SU-DHL-6 (cell line): ENCODE measurements around the gene CYP4F12.
"Not testable (repeated sequence)": the region's sequence is repeated elsewhere in the genome, so short reads cannot be mapped to it uniquely, and the experiment has no call there.

Experiments used
- H2AFZ ChIP-seq: fragments of 200-600 bp; sonication (generic); 2 replicates; pipeline ENCODE4 v1.6.1; 2014; ENCODE audit warnings: low read depth, mild to moderate bottlenecking, moderate library complexity, mixed read lengths, antibody characterized with exemption, low read length; ENCODE audit not compliant: severe bottlenecking
- H3F3A ChIP-seq: fragments of 200-600 bp; shearing (Covaris generic); 2 replicates; pipeline ENCODE4 v1.6.0; 2016; ENCODE audit warnings: antibody characterized with exemption, mild to moderate bottlenecking; ENCODE audit not compliant: insufficient read depth
- H3K27ac ChIP-seq: fragments of 200-600 bp; sonication (generic); 2 replicates; pipeline ENCODE4 v1.5.1; 2016; ENCODE audit warnings: low read depth, mild to moderate bottlenecking, low read length, moderate library complexity, mixed read lengths
- H3K27me3 ChIP-seq: fragments of 200-600 bp; sonication (generic), shearing (Covaris generic); 2 replicates; pipeline ENCODE4 v1.6.0; 2014; ENCODE audit warnings: mild to moderate bottlenecking, low read length
- H3K36me3 ChIP-seq: fragments of 200-600 bp; sonication (generic); 2 replicates; pipeline ENCODE4 v1.6.1; 2014; ENCODE audit warnings: mild to moderate bottlenecking, low read length, mixed read lengths
- H3K4me2 ChIP-seq: fragments of 300-600, 200-600 bp; shearing (Covaris generic), sonication (generic); 2 replicates; pipeline ENCODE4 v1.6.0; 2014; ENCODE audit warnings: low read length, low read depth, mild to moderate bottlenecking; ENCODE audit not compliant: poor library complexity, severe bottlenecking
- H3K4me3 ChIP-seq: fragments of 200-600 bp; sonication (generic); 2 replicates; pipeline ENCODE4 v1.5.1; 2014; ENCODE audit warnings: antibody characterized with exemption, low read length, mild to moderate bottlenecking, mixed read lengths; ENCODE audit not compliant: insufficient read depth, poor library complexity, severe bottlenecking
- H3K79me2 ChIP-seq: fragments of 200-600 bp; sonication (generic); 2 replicates; pipeline ENCODE4 v1.6.1; 2014; ENCODE audit warnings: mild to moderate bottlenecking, low read length, moderate library complexity; ENCODE audit not compliant: insufficient read depth
- H3K9ac ChIP-seq: fragments of 200-600 bp; sonication (generic); 2 replicates; pipeline ENCODE4 v1.7.0; 2014; ENCODE audit warnings: mild to moderate bottlenecking, low read length
- H3K9me2 ChIP-seq: fragments of 200-600 bp; sonication (generic); replicated peaks from 2 replicates; pipeline ENCODE4 v1.6.1; 2014; ENCODE audit warnings: low read length; ENCODE audit not compliant: insufficient read depth
- H3K9me3 ChIP-seq: fragments of 200-600 bp; sonication (generic); 2 replicates; pipeline ENCODE4 v1.6.1; 2014; ENCODE audit warnings: low read length, mixed read lengths; ENCODE audit not compliant: insufficient read depth
- H4K20me1 ChIP-seq: fragments of 200-600 bp; sonication (generic); 2 replicates; pipeline ENCODE4 v1.6.1; 2014; ENCODE audit warnings: low read depth, mild to moderate bottlenecking, antibody characterized with exemption, low read length, moderate library complexity, mixed read lengths
- CTCF ChIP-seq: fragments of 200-600 bp; sonication (generic); IDR thresholded peaks from one replicate; pipeline ENCODE4 v1.5.1; 2017; ENCODE audit warnings: antibody characterized with exemption, mild to moderate bottlenecking, low read length, moderate library complexity; ENCODE audit not compliant: insufficient read depth, poor library complexity, severe bottlenecking
- EZH2phosphoT487 ChIP-seq: fragments of 200-600 bp; sonication (generic), shearing (Covaris generic); conservative IDR thresholded peaks from 2 replicates; pipeline ENCODE4 v1.6.1; 2018; ENCODE audit warnings: mild to moderate bottlenecking, antibody characterized with exemption, low read length, moderate library complexity, mixed read lengths

CYP4F12 gene

DNA sequence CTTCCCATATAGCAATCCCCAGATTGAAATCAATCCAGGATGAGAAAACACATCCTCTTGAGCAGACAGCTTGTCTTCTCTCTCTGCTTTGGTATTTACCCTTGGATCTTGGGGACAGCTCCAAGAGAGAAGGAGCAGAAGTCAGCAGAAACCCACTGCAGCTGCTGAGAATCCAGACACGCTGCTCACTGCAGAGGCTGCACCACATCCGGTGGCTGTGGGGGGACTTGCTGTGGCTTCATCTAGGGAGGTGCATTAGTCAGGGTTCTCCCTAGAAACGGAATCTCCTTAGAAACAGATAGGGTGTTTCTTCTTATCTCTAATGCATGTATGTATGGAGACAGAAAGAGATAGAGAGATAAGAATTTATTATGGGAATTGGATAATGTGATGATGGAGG is 2.7 kb downstream of the CYP4F12 start:
- H3K79me2 ChIP-seq = no peaks in the 10 kb centered on the region
- no peak overlapping the region for H3K9ac ChIP-seq
- H2AFZ ChIP-seq = no peak overlapping the region
- H3K9me3 ChIP-seq = no peaks in the 10 kb centered on the region
- H3K4me3 ChIP-seq = no peak overlapping the region
- TF ChIP-seq EZH2phosphoT487 (no peak), CTCF (no peak)
- H3K4me2 ChIP-seq = no peak overlapping the region
- no peaks in the 10 kb centered on the region for H3K27me3 ChIP-seq
- H4K20me1 ChIP-seq = no peaks in the 10 kb centered on the region
- no peaks in the 10 kb centered on the region for H3K36me3 ChIP-seq
- no peaks in the 10 kb centered on the region for H3F3A ChIP-seq
- H3K27ac ChIP-seq = no peak overlapping the region
- H3K9me2 ChIP-seq = no peaks in the 10 kb centered on the region

DNA sequence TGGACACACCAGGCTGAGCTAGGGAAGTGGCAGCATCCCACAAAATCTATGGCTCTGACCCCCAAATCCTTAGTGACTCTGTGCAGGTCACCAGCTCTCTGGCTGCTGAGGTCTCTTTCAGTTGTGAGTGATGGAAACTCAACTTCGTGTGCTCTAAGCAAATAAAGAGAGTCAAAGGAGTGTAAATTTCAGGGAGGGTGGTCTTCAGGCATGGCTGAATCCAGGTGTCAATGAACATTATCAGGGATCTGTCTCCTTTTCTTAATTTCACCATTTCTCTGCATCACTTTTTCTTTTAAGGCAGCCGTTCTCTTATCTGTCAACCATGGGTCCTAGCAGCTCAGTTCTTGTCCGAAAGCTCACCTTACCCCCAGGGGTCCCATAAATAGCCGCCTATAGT is 6.2 kb downstream of the CYP4F12 start:
- no peak for TF ChIP-seq EZH2phosphoT487
- TF ChIP-seq CTCF = no peak

GRCh38 chr19:15679865-15680264 is 7.0 kb downstream of the CYP4F12 start:
- not testable (repeated sequence) for H3K27me3 ChIP-seq, H4K20me1 ChIP-seq, H3K27ac ChIP-seq, H3K79me2 ChIP-seq, H2AFZ ChIP-seq, H3K4me3 ChIP-seq, H3K36me3 ChIP-seq, H3K9me2 ChIP-seq, H3F3A ChIP-seq, H3K9me3 ChIP-seq, H3K4me2 ChIP-seq, H3K9ac ChIP-seq

More for the DNA sequence above, 6.2 kb downstream of the CYP4F12 start:
- Histone ChIP-seq H3K27me3 (no peaks in the 10 kb centered on the region), H3K4me3 (no peak overlapping the region), H3K4me2 (no peak overlapping the region), H3F3A (no peaks in the 10 kb centered on the region), H4K20me1 (no peaks in the 10 kb centered on the region), H3K9me2 (no peaks in the 10 kb centered on the region), H3K79me2 (no peaks in the 10 kb centered on the region), H3K36me3 (no peaks in the 10 kb centered on the region), H3K27ac (no peak overlapping the region), H3K9ac (no peak overlapping the region), H3K9me3 (no peaks in the 10 kb centered on the region), H2AFZ (no peak overlapping the region)

GRCh38 chr19:15680478-15681322 is 7.8 kb downstream of the CYP4F12 start:
- H3K27ac ChIP-seq = no peak overlapping the region
- H3K4me2 ChIP-seq = no peak overlapping the region
- no peaks in the 10 kb centered on the region for H3K27me3 ChIP-seq

More at GRCh38 chr19:15680478-15681322, 7.8 kb downstream of the CYP4F12 start:
- H3K9me3 ChIP-seq = no peaks in the 10 kb centered on the region
- H2AFZ ChIP-seq = no peak overlapping the region
- H3K36me3 ChIP-seq = no peaks in the 10 kb centered on the region
- H4K20me1 ChIP-seq = no peaks in the 10 kb centered on the region
- H3K4me3 ChIP-seq = no peak overlapping the region
- H3F3A ChIP-seq = no peaks in the 10 kb centered on the region
- no peak overlapping the region for H3K9ac ChIP-seq
- H3K9me2 ChIP-seq = no peaks in the 10 kb centered on the region
- no peaks in the 10 kb centered on the region for H3K79me2 ChIP-seq
- no peak for TF ChIP-seq CTCF
- TF ChIP-seq EZH2phosphoT487 = no peak
